ENCODE measurements around the gene UBE2J2.
"Not testable (repeated sequence)": the region's sequence is repeated elsewhere in the genome, so short reads cannot be mapped to it uniquely, and the experiment has no call there.

Gene UBE2J2

DNA sequence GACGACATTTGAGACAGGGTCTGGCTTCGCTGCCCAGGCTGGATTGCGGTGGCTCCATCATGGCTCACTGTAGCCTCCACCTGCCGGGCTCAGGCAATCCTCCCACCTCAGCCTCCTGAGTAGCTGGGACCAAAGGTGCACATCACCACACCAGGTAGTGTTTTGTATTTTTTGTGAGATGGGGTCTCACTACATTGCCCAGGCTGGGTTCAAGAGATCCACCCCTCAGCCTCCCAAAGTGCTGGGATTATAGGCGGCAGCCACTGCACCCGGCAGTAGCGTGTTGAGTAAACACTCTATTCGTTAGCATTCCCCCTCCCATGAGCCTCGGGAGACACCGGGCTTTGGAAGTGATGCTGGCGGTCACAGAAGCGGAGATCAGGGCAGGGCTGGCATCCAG lies 20.3 kb downstream of the UBE2J2 start:
- no peak for DNase-seq (ENCODE audit: low read depth)
- no peak overlapping the region for H3K4me3 ChIP-seq (ENCODE audit: low read depth, low read length)
- in situ Hi-C loops (cut with HindIII; ENCODE audit: low sequenced_read_pairs) = no loop called here
- TF ChIP-seq, protein P1, sequence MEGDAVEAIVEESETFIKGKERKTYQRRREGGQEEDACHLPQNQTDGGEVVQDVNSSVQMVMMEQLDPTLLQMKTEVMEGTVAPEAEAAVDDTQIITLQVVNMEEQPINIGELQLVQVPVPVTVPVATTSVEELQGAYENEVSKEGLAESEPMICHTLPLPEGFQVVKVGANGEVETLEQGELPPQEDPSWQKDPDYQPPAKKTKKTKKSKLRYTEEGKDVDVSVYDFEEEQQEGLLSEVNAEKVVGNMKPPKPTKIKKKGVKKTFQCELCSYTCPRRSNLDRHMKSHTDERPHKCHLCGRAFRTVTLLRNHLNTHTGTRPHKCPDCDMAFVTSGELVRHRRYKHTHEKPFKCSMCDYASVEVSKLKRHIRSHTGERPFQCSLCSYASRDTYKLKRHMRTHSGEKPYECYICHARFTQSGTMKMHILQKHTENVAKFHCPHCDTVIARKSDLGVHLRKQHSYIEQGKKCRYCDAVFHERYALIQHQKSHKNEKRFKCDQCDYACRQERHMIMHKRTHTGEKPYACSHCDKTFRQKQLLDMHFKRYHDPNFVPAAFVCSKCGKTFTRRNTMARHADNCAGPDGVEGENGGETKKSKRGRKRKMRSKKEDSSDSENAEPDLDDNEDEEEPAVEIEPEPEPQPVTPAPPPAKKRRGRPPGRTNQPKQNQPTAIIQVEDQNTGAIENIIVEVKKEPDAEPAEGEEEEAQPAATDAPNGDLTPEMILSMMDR (IDR thresholded peaks at IDR 0.05; ENCODE audit: low read depth, low read length, missing control alignments) = no peak

DNA sequence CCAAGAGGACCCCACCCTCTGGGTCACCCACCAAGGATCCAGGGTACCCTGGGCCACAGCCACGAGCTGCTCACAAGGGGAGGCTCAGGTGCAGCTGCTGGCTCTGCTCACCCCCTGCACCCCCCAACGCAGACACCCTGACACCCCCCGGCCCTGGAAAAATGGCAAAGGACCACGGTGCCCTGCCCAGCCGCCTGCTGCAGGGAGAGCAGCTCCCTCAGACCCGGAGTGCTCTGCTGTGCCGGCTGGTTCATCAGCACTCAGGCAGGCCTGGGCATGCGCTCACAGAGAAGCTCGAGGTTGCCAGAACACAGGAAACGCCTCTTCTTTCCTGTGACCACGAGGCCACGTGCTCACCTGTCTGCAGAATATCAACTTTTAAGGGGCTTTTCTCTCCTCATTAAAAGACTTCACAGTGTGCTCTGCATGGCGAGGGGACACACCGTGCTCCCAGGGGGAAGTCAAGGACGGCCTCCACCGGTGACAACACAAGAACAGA lies 22.8 kb downstream of the UBE2J2 start:
- TF ChIP-seq, protein P1 (IDR thresholded peaks at IDR 0.05; ENCODE audit: low read depth, low read length, missing control alignments) = no peak
- DNase-seq (ENCODE audit: low read depth) = no peak

DNA sequence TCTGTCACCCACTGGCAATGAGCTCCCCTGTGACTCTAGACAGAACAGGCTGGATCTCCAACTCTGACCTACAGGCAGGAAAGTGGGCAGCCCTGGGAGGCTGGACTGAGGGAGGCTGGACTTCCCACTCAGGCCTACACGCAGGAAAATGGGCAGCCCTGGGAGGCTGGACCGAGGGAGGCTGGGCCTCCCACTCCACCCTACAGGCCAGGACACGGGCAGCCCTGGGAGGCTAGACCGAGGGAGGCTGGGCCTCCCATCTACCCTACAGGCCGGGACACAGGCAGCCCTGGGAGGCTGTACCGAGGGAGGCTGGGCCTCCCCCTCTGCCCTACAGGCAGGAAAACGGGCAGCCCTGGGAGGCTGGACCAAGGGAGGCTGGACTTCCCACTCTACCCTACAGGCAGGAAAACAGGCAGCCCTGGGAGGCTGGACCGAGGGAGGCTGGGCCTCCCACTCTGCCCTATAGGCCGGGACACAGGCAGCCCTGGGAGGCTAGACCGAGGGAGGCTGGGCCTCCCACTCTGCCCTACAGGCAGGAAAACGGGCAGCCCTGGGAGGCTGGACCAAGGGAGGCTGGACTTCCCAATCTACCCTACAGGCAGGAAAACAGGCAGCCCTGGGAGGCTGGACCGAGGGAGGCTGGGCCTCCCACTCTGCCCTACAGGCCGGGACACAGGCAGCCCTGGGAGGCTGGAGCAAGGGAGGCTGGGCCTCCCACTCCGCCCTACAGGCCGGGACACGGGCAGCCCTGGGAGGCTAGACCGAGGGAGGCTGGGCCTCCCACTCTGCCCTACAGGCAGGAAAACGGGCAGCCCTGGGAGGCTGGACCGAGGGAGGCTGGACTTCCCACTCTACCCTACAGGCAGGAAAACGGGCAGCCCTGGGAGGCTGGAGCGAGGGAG lies 25.4 kb downstream of the UBE2J2 start:
- H3K4me3 ChIP-seq (ENCODE audit: low read depth, low read length); DNase-seq (ENCODE audit: low read depth); in situ Hi-C loops (cut with HindIII; ENCODE audit: low sequenced_read_pairs): not testable (repeated sequence)

More for the DNA sequence above, 22.8 kb downstream of the UBE2J2 start:
- no peak overlapping the region for H3K4me3 ChIP-seq (ENCODE audit: low read depth, low read length)
- in situ Hi-C loops (cut with HindIII; ENCODE audit: low sequenced_read_pairs) = no loop called here

DNA sequence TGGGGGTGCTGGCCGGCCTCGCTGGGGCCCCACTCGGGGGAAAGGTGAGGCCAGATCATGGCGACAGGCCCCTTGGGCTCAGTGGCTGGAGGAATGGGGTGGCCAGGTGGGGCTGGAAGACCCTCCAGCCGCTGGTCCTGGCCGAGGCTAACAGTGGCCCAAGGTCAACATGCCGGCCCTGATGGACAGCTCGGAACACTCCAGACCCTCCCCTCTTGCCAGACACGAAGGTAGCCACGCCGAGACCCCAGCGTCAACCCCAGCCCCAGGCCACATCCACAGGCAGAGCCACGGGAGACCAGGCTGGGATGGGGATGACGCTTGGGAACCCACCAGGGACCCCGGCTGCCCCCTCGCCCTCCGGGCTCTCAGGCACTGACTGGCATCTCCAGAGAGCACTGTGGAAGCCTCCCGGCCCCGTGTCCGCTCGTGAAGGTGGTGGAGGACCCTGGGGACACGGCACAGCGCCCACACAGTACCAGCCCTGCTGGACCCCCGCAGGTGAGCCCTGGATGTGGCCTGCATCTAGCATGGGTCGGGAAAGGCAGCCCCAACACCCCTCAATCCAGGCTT lies 26.2 kb downstream of the UBE2J2 start:
- no peak for DNase-seq (ENCODE audit: low read depth)
- in situ Hi-C loops (cut with HindIII; ENCODE audit: low sequenced_read_pairs) = no loop called here
- TF ChIP-seq, protein P1 (IDR thresholded peaks at IDR 0.05; ENCODE audit: low read depth, low read length, missing control alignments) = no peak
- H3K4me3 ChIP-seq (ENCODE audit: low read depth, low read length) = no peak overlapping the region

DNA sequence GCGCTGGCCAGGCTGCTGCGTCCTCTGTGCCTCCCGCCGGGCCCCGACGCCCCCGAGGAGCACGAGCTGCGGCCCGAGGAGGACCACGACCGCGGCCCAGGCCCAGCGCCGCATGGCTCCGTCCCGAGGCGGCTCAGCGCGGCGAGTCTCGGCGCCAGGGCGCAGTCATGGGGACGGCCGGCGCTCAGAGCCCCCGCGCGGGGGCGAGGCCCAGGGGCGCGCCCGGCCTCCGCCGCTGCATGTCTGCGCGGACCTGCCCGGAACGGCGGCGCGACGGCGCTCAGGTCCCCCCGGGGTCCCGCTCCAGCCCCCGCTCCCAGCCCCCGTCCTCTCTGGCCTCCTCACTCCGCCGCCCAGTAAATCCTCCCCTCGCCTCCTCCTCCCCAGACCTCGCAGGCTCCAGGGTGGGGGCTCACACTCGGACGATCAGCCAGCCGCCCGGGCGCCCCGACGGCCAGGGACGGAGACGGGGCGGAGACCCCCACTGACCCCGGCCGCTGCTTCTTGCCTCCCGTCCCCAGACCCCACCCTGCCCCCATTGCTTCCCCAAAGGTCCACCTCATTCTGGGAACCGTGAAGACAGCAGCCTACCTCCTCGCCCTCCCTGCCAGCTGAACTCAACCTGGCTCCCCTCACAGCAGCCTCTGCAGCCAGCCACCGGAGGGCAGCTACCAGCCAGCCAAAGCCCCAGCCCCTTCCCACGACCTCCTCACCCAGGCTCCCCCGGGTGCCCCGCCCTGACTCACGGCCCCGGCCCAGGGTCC lies 26.9 kb downstream of the UBE2J2 start, which contains the start of gene C1QTNF12:
C1QTNF12 (minus strand) TSS at position 146 of the 764 bp plus-strand sequence; CDS start at position 114, 32 bp downstream.
- no peak for DNase-seq (ENCODE audit: low read depth)
- H3K4me3 ChIP-seq (ENCODE audit: low read depth, low read length) = no peak within 1 kb of the TSS
- in situ Hi-C loops (cut with HindIII; ENCODE audit: low sequenced_read_pairs) = no loop called here
- TF ChIP-seq, protein P1 (IDR thresholded peaks at IDR 0.05; ENCODE audit: low read depth, low read length, missing control alignments) = no peak

DNA sequence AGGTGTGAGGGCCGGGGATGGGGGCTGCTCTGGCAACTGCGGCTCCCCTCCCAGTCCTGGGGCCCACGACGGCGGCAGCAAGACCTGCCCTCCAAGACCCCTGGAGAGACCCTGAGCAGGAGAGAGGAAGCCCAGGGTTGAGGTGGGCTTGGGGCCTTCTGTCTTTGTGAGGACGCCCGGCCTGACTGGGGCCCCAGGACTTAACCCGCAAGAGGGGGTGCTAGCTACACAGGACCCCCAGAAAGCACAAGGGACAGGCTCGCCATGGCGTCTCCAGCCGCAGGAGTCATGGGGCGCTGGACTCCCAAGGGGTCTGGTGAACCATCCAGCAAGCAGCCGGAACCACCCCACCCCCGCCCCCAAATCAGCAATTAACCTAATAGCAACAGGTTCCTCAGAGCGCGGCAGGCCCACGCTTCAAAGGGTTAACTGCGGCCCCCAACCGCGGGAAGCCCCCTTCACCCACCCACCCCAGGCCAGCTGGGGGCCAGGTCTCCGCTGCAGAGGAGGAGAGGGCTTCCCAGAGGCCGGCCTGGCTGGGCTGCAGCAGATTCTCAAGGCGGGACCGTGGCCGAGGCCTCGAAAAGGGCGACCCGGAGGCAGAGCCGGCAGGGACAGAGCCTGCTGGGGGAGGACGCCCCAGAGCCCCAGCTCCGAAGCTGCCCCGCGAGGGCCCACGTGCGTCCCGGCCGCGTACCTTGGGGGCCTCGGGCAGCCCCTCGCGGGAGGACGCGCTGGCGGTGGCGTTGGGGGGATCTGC lies 27.7 kb downstream of the UBE2J2 start:
- TF ChIP-seq, protein P1 (IDR thresholded peaks at IDR 0.05; ENCODE audit: low read depth, low read length, missing control alignments) = no peak
- H3K4me3 ChIP-seq (ENCODE audit: low read depth, low read length) = no peak overlapping the region
- no peak for DNase-seq (ENCODE audit: low read depth)
- in situ Hi-C loops (cut with HindIII; ENCODE audit: low sequenced_read_pairs) = no loop called here

Measured in astrocyte of the cerebellum (primary cell).